Measurements from ENCODE around the gene ZNF225.

The ZNF225 gene

GRCh38 chr19:44113138-44113783 lies at the start of gene ZNF225:
ZNF225 (plus strand) TSS chr19:44113399; CDS start chr19:44115828, 2,429 bp downstream.
- Mint-ChIP-seq H3K4me3 (peak within 1 kb of the TSS; percentile 96 to 99), H3K27me3 (no peaks in the 10 kb centered on the region), H3K9me3 (peaks cover 14% of the 10 kb centered on the region in 2 donors), H3K4me1 (peaks cover 8 to 17% of the 10 kb centered on the region in 2 donors), H3K27ac (peak within 1 kb of the TSS; percentile 93), H3K36me3 (peaks cover 19 to 50% of the 10 kb centered on the region in 2 donors)
- ATAC-seq (replicated peaks) (peak; percentile 94 to 96), DNase-seq (peak; percentile 90)

GRCh38 chr19:44066305-44066704 lies 46.9 kb upstream of the ZNF225 start:
- DNase-seq (no peak), ATAC-seq (replicated peaks) (no peak)
- Mint-ChIP-seq H3K36me3 (peaks cover 60 to 79% of the 10 kb centered on the region in 2 donors), H3K4me1 (peaks cover 4 to 5% of the 10 kb centered on the region in 2 donors), H3K27ac (no peak overlapping the region), H3K27me3 (no peaks in the 10 kb centered on the region), H3K9me3 (peaks cover 27 to 37% of the 10 kb centered on the region in 2 donors), H3K4me3 (no peak overlapping the region)

GRCh38 chr19:44069415-44069814 lies 43.8 kb upstream of the ZNF225 start:
- Mint-ChIP-seq H3K4me3 (no peak overlapping the region), H3K9me3 (peaks cover 27 to 37% of the 10 kb centered on the region in 2 donors), H3K27me3 (no peaks in the 10 kb centered on the region), H3K27ac (no peak overlapping the region), H3K36me3 (peaks cover 37 to 59% of the 10 kb centered on the region in 2 donors), H3K4me1 (peaks cover 17 to 21% of the 10 kb centered on the region in 2 donors)
- DNase-seq (no peak), ATAC-seq (replicated peaks) (no peak)

- DNase-seq (peak; percentile 83), ATAC-seq (replicated peaks) (peak; percentile 99)
- Mint-ChIP-seq H3K27me3 (no peaks in the 10 kb centered on the region), H3K36me3 (peaks cover 23 to 49% of the 10 kb centered on the region in 2 donors), H3K27ac (peak within 1 kb of the TSS; percentile 93), H3K4me1 (peaks cover 18 to 21% of the 10 kb centered on the region in 2 donors), H3K4me3 (peak within 1 kb of the TSS; percentile 88 to 91), H3K9me3 (peaks cover 13 to 27% of the 10 kb centered on the region in 2 donors)
Observed at GRCh38 chr19:44071824-44072542, 41.2 kb upstream of the ZNF225 start, which contains the start of gene ZNF284. ZNF284 (plus strand) TSS chr19:44072159; CDS start chr19:44076390, 4,231 bp downstream.

GRCh38 chr19:44072543-44073401 lies 40.4 kb upstream of the ZNF225 start:
- ATAC-seq (replicated peaks) (peak in 1 of 2 donors; percentile 20), DNase-seq (no peak)
- peak overlapping the region; percentile 88 to 91 for H3K4me3 Mint-ChIP-seq
- peak overlapping the region; percentile 93 for H3K27ac Mint-ChIP-seq
- H3K36me3 Mint-ChIP-seq: peaks cover 23 to 47% of the 10 kb centered on the region in 2 donors
- no peaks in the 10 kb centered on the region for H3K27me3 Mint-ChIP-seq
- H3K4me1 Mint-ChIP-seq: peaks cover 18 to 21% of the 10 kb centered on the region in 2 donors
- peaks cover 11 to 23% of the 10 kb centered on the region in 2 donors for H3K9me3 Mint-ChIP-seq

- Mint-ChIP-seq H3K27me3 (no peaks in the 10 kb centered on the region), H3K9me3 (peaks cover 3 to 4% of the 10 kb centered on the region in 2 donors), H3K4me1 (peaks cover 14 to 16% of the 10 kb centered on the region in 2 donors), H3K27ac (no peak overlapping the region), H3K36me3 (peaks cover 25 to 41% of the 10 kb centered on the region in 2 donors), H3K4me3 (no peak overlapping the region)
- no peak for ATAC-seq (replicated peaks)
- no peak for DNase-seq
Observed at GRCh38 chr19:44076325-44076724, 36.9 kb upstream of the ZNF225 start.

- Mint-ChIP-seq H3K27ac (no peak overlapping the region), H3K36me3 (peaks cover 7 to 16% of the 10 kb centered on the region in 2 donors), H3K4me3 (no peak overlapping the region), H3K27me3 (no peaks in the 10 kb centered on the region), H3K9me3 (no peaks in the 10 kb centered on the region), H3K4me1 (peaks cover 5 to 11% of the 10 kb centered on the region in 2 donors)
- no peak for ATAC-seq (replicated peaks)
- no peak for DNase-seq
Observed at GRCh38 chr19:44092108-44092507, 21.1 kb upstream of the ZNF225 start.

GRCh38 chr19:44093931-44094765 lies 19.1 kb upstream of the ZNF225 start, which contains the start of gene ZNF224:
ZNF224 (plus strand) TSS chr19:44094361; CDS start chr19:44097874, 3,513 bp downstream.
- Mint-ChIP-seq H3K9me3 (no peaks in the 10 kb centered on the region), H3K27ac (peak within 1 kb of the TSS; percentile 92), H3K36me3 (peaks cover 25 to 26% of the 10 kb centered on the region in 2 donors), H3K27me3 (no peaks in the 10 kb centered on the region), H3K4me1 (peaks cover 5 to 16% of the 10 kb centered on the region in 2 donors), H3K4me3 (peak within 1 kb of the TSS; percentile 98 to 99)
- ATAC-seq (replicated peaks) (peak; percentile 89 to 91), DNase-seq (peak; percentile 83)

- peaks cover 56 to 79% of the 10 kb centered on the region in 2 donors for H3K36me3 Mint-ChIP-seq
- H3K4me3 Mint-ChIP-seq: no peak overlapping the region
- DNase-seq (no peak), ATAC-seq (replicated peaks) (no peak)
- H3K4me1 Mint-ChIP-seq: peaks cover 5 to 7% of the 10 kb centered on the region in 2 donors
- no peak overlapping the region for H3K27ac Mint-ChIP-seq
- H3K9me3 Mint-ChIP-seq: peaks cover 38 to 41% of the 10 kb centered on the region in 2 donors
- no peaks in the 10 kb centered on the region for H3K27me3 Mint-ChIP-seq
Observed at GRCh38 chr19:44107751-44108150, 5.4 kb upstream of the ZNF225 start.

- Mint-ChIP-seq H3K4me3 (no peak overlapping the region), H3K9me3 (peaks cover 32 to 33% of the 10 kb centered on the region in 2 donors), H3K27me3 (no peaks in the 10 kb centered on the region), H3K4me1 (peaks cover 5 to 14% of the 10 kb centered on the region in 2 donors), H3K36me3 (peaks cover 42 to 62% of the 10 kb centered on the region in 2 donors), H3K27ac (no peak overlapping the region)
- no peak for ATAC-seq (replicated peaks)
- DNase-seq: no peak
Observed at GRCh38 chr19:44109458-44109857, 3.7 kb upstream of the ZNF225 start.

GRCh38 chr19:44111910-44112463 lies 1.2 kb upstream of the ZNF225 start:
- Mint-ChIP-seq H3K27me3 (no peaks in the 10 kb centered on the region), H3K4me3 (peak overlapping the region; percentile 62 to 76), H3K9me3 (peaks cover 24 to 27% of the 10 kb centered on the region in 2 donors), H3K27ac (peak overlapping the region; percentile 38), H3K4me1 (peaks cover 8 to 17% of the 10 kb centered on the region in 2 donors), H3K36me3 (peaks cover 28 to 53% of the 10 kb centered on the region in 2 donors)
- DNase-seq: peak; percentile 10
- no peak for ATAC-seq (replicated peaks)

- Mint-ChIP-seq H3K27ac (peak overlapping the region; percentile 93), H3K36me3 (peaks cover 24 to 51% of the 10 kb centered on the region in 2 donors), H3K4me1 (peaks cover 8 to 17% of the 10 kb centered on the region in 2 donors), H3K9me3 (peaks cover 18 to 19% of the 10 kb centered on the region in 2 donors), H3K27me3 (no peaks in the 10 kb centered on the region), H3K4me3 (peak overlapping the region; percentile 96 to 99)
- ATAC-seq (replicated peaks) (no peak), DNase-seq (no peak)
Observed at GRCh38 chr19:44112802-44113137, 429 bp upstream of the ZNF225 start.

Measured in stimulated activated naive B cell treated with anti-CD40 and anti-IgM and Interleukin-4, amounts not matched to agents 10 μg/mL and 1 μg/mL and 100 μg/mL, for 72 hours (primary cell).